ENCODE data around the gene CD9. TPM values are rescaled to one million over a fixed set of nuclear protein-coding genes. Genes with fewer than 3 reads are reported as not detected.
A peak's percentile ranks its signal among the peaks of the same experiment; 100 is the strongest.

Gene CD9
- total RNA-seq, 1 donor from 2014 or later: 120 TPM

DNA sequence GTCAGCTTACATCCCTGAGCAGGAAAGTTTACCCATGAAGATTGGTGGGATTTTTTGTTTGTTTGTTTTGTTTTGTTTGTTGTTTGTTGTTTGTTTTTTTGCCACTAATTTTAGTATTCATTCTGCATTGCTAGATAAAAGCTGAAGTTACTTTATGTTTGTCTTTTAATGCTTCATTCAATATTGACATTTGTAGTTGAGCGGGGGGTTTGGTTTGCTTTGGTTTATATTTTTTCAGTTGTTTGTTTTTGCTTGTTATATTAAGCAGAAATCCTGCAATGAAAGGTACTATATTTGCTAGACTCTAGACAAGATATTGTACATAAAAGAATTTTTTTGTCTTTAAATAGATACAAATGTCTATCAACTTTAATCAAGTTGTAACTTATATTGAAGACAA lies 37.6 kb downstream of the CD9 start:
- TF ChIP-seq, protein P1, sequence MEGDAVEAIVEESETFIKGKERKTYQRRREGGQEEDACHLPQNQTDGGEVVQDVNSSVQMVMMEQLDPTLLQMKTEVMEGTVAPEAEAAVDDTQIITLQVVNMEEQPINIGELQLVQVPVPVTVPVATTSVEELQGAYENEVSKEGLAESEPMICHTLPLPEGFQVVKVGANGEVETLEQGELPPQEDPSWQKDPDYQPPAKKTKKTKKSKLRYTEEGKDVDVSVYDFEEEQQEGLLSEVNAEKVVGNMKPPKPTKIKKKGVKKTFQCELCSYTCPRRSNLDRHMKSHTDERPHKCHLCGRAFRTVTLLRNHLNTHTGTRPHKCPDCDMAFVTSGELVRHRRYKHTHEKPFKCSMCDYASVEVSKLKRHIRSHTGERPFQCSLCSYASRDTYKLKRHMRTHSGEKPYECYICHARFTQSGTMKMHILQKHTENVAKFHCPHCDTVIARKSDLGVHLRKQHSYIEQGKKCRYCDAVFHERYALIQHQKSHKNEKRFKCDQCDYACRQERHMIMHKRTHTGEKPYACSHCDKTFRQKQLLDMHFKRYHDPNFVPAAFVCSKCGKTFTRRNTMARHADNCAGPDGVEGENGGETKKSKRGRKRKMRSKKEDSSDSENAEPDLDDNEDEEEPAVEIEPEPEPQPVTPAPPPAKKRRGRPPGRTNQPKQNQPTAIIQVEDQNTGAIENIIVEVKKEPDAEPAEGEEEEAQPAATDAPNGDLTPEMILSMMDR (conservative IDR thresholded peaks at IDR 0.05): no peak
- no peak for DNase-seq (ENCODE audit: extremely low spot score, unreplicated experiment)
- H3K4me3 Mint-ChIP-seq: no peak overlapping the region
- H3K36me3 Mint-ChIP-seq: peaks cover 37% of the 10 kb centered on the region
- no peaks in the 10 kb centered on the region for H3K27me3 Mint-ChIP-seq
- H3K9me3 Mint-ChIP-seq: no peaks in the 10 kb centered on the region
- H3K27ac Mint-ChIP-seq: no peak overlapping the region
- H3K4me1 Mint-ChIP-seq (ENCODE audit: unreplicated experiment): peaks cover 24% of the 10 kb centered on the region

DNA sequence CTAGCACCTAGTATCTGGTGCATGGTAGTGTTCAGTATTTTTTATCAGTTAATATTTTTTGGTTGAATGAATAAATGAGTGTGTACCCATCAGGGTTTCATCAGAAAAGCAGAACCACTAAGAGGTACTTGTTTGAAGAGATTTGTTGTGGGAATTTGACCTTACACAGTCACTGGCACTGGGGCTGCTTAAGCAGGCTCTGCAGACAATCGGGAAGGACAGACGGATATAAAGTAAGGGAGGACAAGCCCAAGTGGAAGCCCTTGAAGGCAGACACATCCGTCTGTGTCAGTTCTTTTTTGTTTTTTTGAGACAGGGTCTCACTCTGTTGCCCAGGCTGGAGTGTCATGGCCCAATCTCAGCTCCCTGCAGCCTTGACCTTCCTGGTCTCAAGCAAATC lies 38.7 kb downstream of the CD9 start:
- TF ChIP-seq, protein P1 (conservative IDR thresholded peaks at IDR 0.05): no peak
- Mint-ChIP-seq H3K9me3 (no peaks in the 10 kb centered on the region), H3K4me3 (no peak overlapping the region), H3K36me3 (peaks cover 35% of the 10 kb centered on the region), H3K27ac (no peak overlapping the region), H3K4me1 (ENCODE audit: unreplicated experiment) (peaks cover 15% of the 10 kb centered on the region), H3K27me3 (no peaks in the 10 kb centered on the region)
- no peak for DNase-seq (ENCODE audit: extremely low spot score, unreplicated experiment)

DNA sequence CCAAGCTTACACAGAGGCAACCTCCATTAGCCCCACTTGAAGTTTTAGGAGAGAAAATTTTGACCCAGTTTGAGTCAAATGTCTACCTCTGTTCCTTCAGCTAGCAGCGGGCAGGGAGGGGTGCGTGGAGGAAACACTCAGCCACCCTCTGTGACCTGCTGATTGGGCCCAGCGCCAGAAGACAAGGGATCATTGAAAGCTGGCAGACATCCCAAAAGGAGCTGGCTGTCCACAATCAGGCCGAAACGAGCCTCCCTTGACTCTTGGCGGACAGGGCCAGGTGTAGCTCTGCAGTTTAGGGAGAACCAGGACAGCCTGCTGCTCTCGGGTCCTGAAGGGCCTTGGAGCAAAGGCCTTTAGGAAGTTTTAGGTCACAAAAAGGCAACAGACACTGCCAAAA lies 41.3 kb downstream of the CD9 start:
- H3K27me3 Mint-ChIP-seq: no peaks in the 10 kb centered on the region
- no peaks in the 10 kb centered on the region for H3K4me1 Mint-ChIP-seq (ENCODE audit: unreplicated experiment)
- H3K4me3 Mint-ChIP-seq: no peak overlapping the region
- no peak overlapping the region for H3K27ac Mint-ChIP-seq
- no peak for DNase-seq (ENCODE audit: extremely low spot score, unreplicated experiment)
- TF ChIP-seq, protein P1 (conservative IDR thresholded peaks at IDR 0.05): no peak
- H3K36me3 Mint-ChIP-seq: peaks cover 18% of the 10 kb centered on the region
- peaks cover 4% of the 10 kb centered on the region for H3K9me3 Mint-ChIP-seq

DNA sequence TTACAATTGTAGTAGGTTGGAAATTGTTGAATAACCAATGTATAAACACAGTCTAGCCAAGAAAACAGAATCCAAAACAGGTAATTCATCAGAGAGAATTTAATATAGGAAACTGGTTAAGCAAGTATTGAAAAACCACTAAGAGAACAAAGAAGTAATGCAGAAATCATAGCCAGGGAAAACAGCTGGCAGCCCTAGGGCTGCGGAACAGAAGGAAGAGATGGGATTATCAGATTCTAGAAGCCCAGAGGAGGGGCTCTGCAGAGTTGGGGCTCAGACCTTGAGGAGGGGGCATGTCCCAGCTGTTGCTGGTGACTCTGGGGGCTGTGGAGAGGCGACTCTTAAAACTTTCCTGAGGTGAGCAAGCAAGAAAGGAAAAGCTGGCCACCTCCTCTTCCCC lies 49.4 kb downstream of the CD9 start:
- H3K27me3 Mint-ChIP-seq: peaks cover 9% of the 10 kb centered on the region
- DNase-seq (ENCODE audit: extremely low spot score, unreplicated experiment): no peak
- H3K9me3 Mint-ChIP-seq: peaks cover 4% of the 10 kb centered on the region
- TF ChIP-seq, protein P1 (conservative IDR thresholded peaks at IDR 0.05): no peak
- peak overlapping the region; percentile 74 for H3K27ac Mint-ChIP-seq
- peak overlapping the region; percentile 16 for H3K4me3 Mint-ChIP-seq
- H3K36me3 Mint-ChIP-seq: peaks cover 5% of the 10 kb centered on the region
- H3K4me1 Mint-ChIP-seq (ENCODE audit: unreplicated experiment): no peaks in the 10 kb centered on the region

DNA sequence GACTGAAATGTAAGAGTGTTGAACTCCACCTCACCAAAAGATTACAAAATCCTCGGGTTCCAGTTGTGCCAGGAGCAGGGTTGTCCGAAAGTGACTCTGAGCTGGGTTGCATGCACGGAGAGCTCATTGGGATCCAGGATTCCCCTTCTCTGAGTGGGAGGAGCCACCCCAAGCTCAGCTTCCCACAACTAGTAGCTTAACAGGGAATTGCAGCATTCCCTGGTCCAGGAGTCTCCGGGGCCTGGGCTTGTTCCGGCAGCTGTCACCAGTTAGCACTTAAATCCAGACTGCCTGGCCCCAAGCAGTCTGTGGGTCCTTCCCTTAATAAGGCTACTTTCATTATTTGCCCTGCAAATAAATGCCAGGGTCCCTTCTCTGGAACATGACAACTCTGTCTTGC lies 50.1 kb downstream of the CD9 start:
- Mint-ChIP-seq H3K4me1 (ENCODE audit: unreplicated experiment) (no peaks in the 10 kb centered on the region), H3K27ac (no peak overlapping the region), H3K4me3 (no peak overlapping the region)

More for the DNA sequence above, 50.1 kb downstream of the CD9 start:
- H3K27me3 Mint-ChIP-seq: peaks cover 9% of the 10 kb centered on the region
- H3K9me3 Mint-ChIP-seq: peaks cover under 1% of the 10 kb centered on the region
- H3K36me3 Mint-ChIP-seq: peaks cover 5% of the 10 kb centered on the region
- TF ChIP-seq, protein P1 (conservative IDR thresholded peaks at IDR 0.05): no peak
- no peak for DNase-seq (ENCODE audit: extremely low spot score, unreplicated experiment)

All from type B pancreatic cell (in vitro differentiated cells).